ENCODE results near the gene INO80C.

GRCh38 chr18:35485852-35486251 is 11.9 kb downstream of the INO80C start:
- TF ChIP-seq EP300 (IDR thresholded peaks at IDR 0.05): no peak
- TF ChIP-seq CTCF (IDR thresholded peaks at IDR 0.05): no peak
- TF ChIP-seq POLR2A (IDR thresholded peaks at IDR 0.05): no peak

Data from tibial nerve (tissue), 4 donors.